GM23338 (cell line): Measurements from ENCODE around the gene ADAD2. TPM values are rescaled to one million over a fixed set of nuclear protein-coding genes. Genes with fewer than 3 reads are reported as not detected.

Source experiments
- ATAC-seq: fragments of 200-7000 bp; cut with Tn5 transposase; 3 replicates; pipeline ENCODE4 v1.9.1; 2020
- DNase-seq: peaks from one replicate; pipeline ENCODE4 v3.0.0-alpha.2; 2015; ENCODE audit warnings: low spot score
- H2AFZ ChIP-seq: fragments of 200-600 bp; sonication (generic); 2 replicates; pipeline ENCODE4 v1.8.0; 2016; ENCODE audit warnings: antibody characterized with exemption, mild to moderate bottlenecking, moderate library complexity
- H3F3A ChIP-seq: fragments of 200-600 bp; sonication (generic); replicated peaks from 2 replicates; pipeline ENCODE4 v1.8.0; 2017; ENCODE audit warnings: antibody characterized with exemption, mixed run types, low read depth
- H3K27ac ChIP-seq: fragments of 200-600 bp; sonication (generic); 2 replicates; pipeline ENCODE4 v1.6.1; 2016; ENCODE audit warnings: low read depth
- H3K27me3 ChIP-seq: fragments of 200-600 bp; sonication (generic); 2 replicates; pipeline ENCODE4 v1.8.0; 2016; ENCODE audit warnings: mild to moderate bottlenecking, mixed run types, moderate library complexity; ENCODE audit not compliant: insufficient read depth
- H3K36me3 ChIP-seq: fragments of 200-600 bp; sonication (generic); 2 replicates; pipeline ENCODE4 v1.8.0; 2016; ENCODE audit warnings: mild to moderate bottlenecking; ENCODE audit not compliant: insufficient read depth
- H3K4me1 ChIP-seq: fragments of 200-600 bp; sonication (generic); 2 replicates; pipeline ENCODE4 v1.8.0; 2016; ENCODE audit warnings: mild to moderate bottlenecking, moderate library complexity; ENCODE audit not compliant: insufficient read depth
- H3K4me2 ChIP-seq: fragments of 200-600 bp; sonication (generic); 2 replicates; pipeline ENCODE4 v1.7.1; 2017; ENCODE audit warnings: mixed run types
- H3K4me3 ChIP-seq: fragments of 200-600 bp; sonication (generic); 2 replicates; pipeline ENCODE4 v1.6.1; 2016; ENCODE audit warnings: mixed run types
- H3K79me2 ChIP-seq: fragments of 200-600 bp; sonication (generic); replicated peaks from 2 replicates; pipeline ENCODE4 v1.8.0; 2017; ENCODE audit warnings: mild to moderate bottlenecking; ENCODE audit not compliant: insufficient read depth
- H3K9me2 ChIP-seq: fragments of 200-600 bp; sonication (generic); 2 replicates; pipeline ENCODE4 v1.8.0; 2017; ENCODE audit not compliant: insufficient read depth
- H4K20me1 ChIP-seq: fragments of 200-600 bp; sonication (generic); replicated peaks from 2 replicates; pipeline ENCODE4 v1.8.0; 2017; ENCODE audit warnings: mild to moderate bottlenecking; ENCODE audit not compliant: insufficient read depth
- H3K27ac Mint-ChIP-seq: 2 replicates; pipeline ENCODE4 v1.8.0; 2020; ENCODE audit warnings: inconsistent platforms, mild to moderate bottlenecking, moderate library complexity, mixed read lengths
- H3K27me3 Mint-ChIP-seq: 3 replicates; pipeline ENCODE4 v1.8.0; 2022; ENCODE audit warnings: low read depth, mild to moderate bottlenecking, moderate library complexity, mixed read lengths, inconsistent platforms; ENCODE audit not compliant: insufficient read depth, poor library complexity
- H3K36me3 Mint-ChIP-seq: 3 replicates; pipeline ENCODE4 v1.8.0; 2021; ENCODE audit warnings: low read depth, mild to moderate bottlenecking, inconsistent platforms, moderate library complexity, mixed read lengths
- H3K4me1 Mint-ChIP-seq: 3 replicates; pipeline ENCODE4 v1.8.0; 2020; ENCODE audit warnings: mild to moderate bottlenecking, inconsistent platforms, mixed read lengths
- H3K4me3 Mint-ChIP-seq: 3 replicates; pipeline ENCODE4 v1.8.0; 2021; ENCODE audit warnings: moderate library complexity, mild to moderate bottlenecking, inconsistent platforms, mixed read lengths
- H3K9me3 Mint-ChIP-seq: 3 replicates; pipeline ENCODE4 v1.8.0; 2020; ENCODE audit warnings: moderate library complexity, mild to moderate bottlenecking, inconsistent platforms, mixed read lengths
- CREB1 ChIP-seq: fragments of 250-450 bp; sonication (Bioruptor Pico); IDR thresholded peaks from 2 replicates; pipeline ENCODE4 v1.5.0; 2020; ENCODE audit warnings: low read depth, mild to moderate bottlenecking, moderate library complexity
- EZH2 ChIP-seq: fragments of 200-600 bp; sonication (generic); IDR thresholded peaks from one replicate; pipeline ENCODE4 v1.8.0; 2017; ENCODE audit warnings: antibody characterized with exemption, mild to moderate bottlenecking, low read depth; ENCODE audit not compliant: unreplicated experiment
- EZH2phosphoT487 ChIP-seq: fragments of 200-600 bp; sonication (generic); IDR thresholded peaks from one replicate; pipeline ENCODE4 v1.8.1; 2018; ENCODE audit warnings: antibody characterized with exemption; ENCODE audit not compliant: unreplicated experiment
- JUNB ChIP-seq: IDR thresholded peaks from one replicate; pipeline ENCODE4 v1.6.1; 2016; ENCODE audit warnings: antibody characterized with exemption; ENCODE audit not compliant: unreplicated experiment
- POLR2AphosphoS5 ChIP-seq: IDR thresholded peaks from 2 replicates; pipeline ENCODE4 v1.6.1; 2016; ENCODE audit warnings: antibody characterized with exemption, low read depth
- STAT1 ChIP-seq: IDR thresholded peaks from one replicate; pipeline ENCODE4 v1.6.1; 2016; ENCODE audit warnings: antibody characterized with exemption; ENCODE audit not compliant: unreplicated experiment
- ZNF114 ChIP-seq: fragments of 250-450 bp; sonication (Bioruptor Pico); IDR thresholded peaks from 2 replicates; pipeline ENCODE4 v1.5.0; 2020; ENCODE audit warnings: mild to moderate bottlenecking, moderate library complexity
- polyA plus RNA-seq: library from polyadenylated mRNA; unstranded; fragments of >200 nt; fragmentation: Nextera tagmentation; extraction: Ambion mirVana; gene quantifications from 2 replicates; pipeline ENCODE4 v1.2.1, GENCODE V29; 2016
- total RNA-seq: library from RNA; depleted of rRNA; stranded (reverse); fragments of >200 nt; shearing (Covaris generic); gene quantifications from 2 replicates; pipeline ENCODE4 v1.2.3, GENCODE V29; 2014
- TF ChIP-seq, protein P1 (sequence below): IDR thresholded peaks from one replicate; pipeline ENCODE4 v1.6.1; 2018; ENCODE audit warnings: antibody characterized with exemption; ENCODE audit not compliant: unreplicated experiment
- TF ChIP-seq, protein P2 (sequence below): fragments of 250-450 bp; sonication (Bioruptor Pico); IDR thresholded peaks from 2 replicates; pipeline ENCODE4 v1.5.0; 2020; ENCODE audit warnings: mild to moderate bottlenecking, moderate library complexity
- TF ChIP-seq, protein P3 (sequence below): IDR thresholded peaks from 2 replicates; pipeline ENCODE4 v1.6.1; 2016; ENCODE audit warnings: antibody characterized with exemption

ADAD2 gene
- total and polyA plus RNA-seq, 2 experiments from 2014 or later: 1.6 to 4.5 TPM

DNA sequence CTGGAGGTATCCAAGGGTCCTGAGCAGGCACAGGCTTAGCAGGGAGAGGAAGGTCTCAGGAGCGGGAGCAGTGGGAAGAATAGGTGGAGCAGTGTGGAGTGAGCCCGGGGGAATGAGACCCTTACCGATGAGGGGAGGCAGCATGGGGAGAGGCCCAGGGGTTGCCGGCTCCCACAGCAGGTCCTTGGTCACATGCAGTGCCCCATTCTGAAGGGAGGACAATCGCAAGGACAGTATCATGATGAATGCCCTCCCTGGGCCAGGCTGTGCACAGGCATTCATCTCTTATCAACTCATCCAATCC is 7.4 kb upstream of the ADAD2 start:
- no peak overlapping the region for H3K27ac Mint-ChIP-seq
- no peak overlapping the region for H3K4me3 Mint-ChIP-seq
- peaks cover 31% of the 10 kb centered on the region for H3K79me2 ChIP-seq
- H3K27me3 Mint-ChIP-seq: peaks cover 6% of the 10 kb centered on the region
- no peaks in the 10 kb centered on the region for H3K9me2 ChIP-seq
- H3K27ac ChIP-seq: no peak overlapping the region
- H3K4me1 Mint-ChIP-seq: peaks cover 7% of the 10 kb centered on the region; the same call in 2 of the 3 replicates
- H3K4me3 ChIP-seq: no peak overlapping the region
- no peaks in the 10 kb centered on the region; the same call in 1 of the 2 replicates for H3K36me3 ChIP-seq
- no peaks in the 10 kb centered on the region for H3K9me3 Mint-ChIP-seq
- peaks cover 38% of the 10 kb centered on the region for H3K36me3 Mint-ChIP-seq
- no peak overlapping the region for H3K4me2 ChIP-seq
- ATAC-seq (no peak), DNase-seq (no peak)
- no peaks in the 10 kb centered on the region for H3F3A ChIP-seq
- TF ChIP-seq, protein P1, sequence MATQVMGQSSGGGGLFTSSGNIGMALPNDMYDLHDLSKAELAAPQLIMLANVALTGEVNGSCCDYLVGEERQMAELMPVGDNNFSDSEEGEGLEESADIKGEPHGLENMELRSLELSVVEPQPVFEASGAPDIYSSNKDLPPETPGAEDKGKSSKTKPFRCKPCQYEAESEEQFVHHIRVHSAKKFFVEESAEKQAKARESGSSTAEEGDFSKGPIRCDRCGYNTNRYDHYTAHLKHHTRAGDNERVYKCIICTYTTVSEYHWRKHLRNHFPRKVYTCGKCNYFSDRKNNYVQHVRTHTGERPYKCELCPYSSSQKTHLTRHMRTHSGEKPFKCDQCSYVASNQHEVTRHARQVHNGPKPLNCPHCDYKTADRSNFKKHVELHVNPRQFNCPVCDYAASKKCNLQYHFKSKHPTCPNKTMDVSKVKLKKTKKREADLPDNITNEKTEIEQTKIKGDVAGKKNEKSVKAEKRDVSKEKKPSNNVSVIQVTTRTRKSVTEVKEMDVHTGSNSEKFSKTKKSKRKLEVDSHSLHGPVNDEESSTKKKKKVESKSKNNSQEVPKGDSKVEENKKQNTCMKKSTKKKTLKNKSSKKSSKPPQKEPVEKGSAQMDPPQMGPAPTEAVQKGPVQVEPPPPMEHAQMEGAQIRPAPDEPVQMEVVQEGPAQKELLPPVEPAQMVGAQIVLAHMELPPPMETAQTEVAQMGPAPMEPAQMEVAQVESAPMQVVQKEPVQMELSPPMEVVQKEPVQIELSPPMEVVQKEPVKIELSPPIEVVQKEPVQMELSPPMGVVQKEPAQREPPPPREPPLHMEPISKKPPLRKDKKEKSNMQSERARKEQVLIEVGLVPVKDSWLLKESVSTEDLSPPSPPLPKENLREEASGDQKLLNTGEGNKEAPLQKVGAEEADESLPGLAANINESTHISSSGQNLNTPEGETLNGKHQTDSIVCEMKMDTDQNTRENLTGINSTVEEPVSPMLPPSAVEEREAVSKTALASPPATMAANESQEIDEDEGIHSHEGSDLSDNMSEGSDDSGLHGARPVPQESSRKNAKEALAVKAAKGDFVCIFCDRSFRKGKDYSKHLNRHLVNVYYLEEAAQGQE: no peak
- no peak for TF ChIP-seq JUNB
- TF ChIP-seq CREB1 (CRISPR knock-in tag): no peak
- TF ChIP-seq, protein P2, sequence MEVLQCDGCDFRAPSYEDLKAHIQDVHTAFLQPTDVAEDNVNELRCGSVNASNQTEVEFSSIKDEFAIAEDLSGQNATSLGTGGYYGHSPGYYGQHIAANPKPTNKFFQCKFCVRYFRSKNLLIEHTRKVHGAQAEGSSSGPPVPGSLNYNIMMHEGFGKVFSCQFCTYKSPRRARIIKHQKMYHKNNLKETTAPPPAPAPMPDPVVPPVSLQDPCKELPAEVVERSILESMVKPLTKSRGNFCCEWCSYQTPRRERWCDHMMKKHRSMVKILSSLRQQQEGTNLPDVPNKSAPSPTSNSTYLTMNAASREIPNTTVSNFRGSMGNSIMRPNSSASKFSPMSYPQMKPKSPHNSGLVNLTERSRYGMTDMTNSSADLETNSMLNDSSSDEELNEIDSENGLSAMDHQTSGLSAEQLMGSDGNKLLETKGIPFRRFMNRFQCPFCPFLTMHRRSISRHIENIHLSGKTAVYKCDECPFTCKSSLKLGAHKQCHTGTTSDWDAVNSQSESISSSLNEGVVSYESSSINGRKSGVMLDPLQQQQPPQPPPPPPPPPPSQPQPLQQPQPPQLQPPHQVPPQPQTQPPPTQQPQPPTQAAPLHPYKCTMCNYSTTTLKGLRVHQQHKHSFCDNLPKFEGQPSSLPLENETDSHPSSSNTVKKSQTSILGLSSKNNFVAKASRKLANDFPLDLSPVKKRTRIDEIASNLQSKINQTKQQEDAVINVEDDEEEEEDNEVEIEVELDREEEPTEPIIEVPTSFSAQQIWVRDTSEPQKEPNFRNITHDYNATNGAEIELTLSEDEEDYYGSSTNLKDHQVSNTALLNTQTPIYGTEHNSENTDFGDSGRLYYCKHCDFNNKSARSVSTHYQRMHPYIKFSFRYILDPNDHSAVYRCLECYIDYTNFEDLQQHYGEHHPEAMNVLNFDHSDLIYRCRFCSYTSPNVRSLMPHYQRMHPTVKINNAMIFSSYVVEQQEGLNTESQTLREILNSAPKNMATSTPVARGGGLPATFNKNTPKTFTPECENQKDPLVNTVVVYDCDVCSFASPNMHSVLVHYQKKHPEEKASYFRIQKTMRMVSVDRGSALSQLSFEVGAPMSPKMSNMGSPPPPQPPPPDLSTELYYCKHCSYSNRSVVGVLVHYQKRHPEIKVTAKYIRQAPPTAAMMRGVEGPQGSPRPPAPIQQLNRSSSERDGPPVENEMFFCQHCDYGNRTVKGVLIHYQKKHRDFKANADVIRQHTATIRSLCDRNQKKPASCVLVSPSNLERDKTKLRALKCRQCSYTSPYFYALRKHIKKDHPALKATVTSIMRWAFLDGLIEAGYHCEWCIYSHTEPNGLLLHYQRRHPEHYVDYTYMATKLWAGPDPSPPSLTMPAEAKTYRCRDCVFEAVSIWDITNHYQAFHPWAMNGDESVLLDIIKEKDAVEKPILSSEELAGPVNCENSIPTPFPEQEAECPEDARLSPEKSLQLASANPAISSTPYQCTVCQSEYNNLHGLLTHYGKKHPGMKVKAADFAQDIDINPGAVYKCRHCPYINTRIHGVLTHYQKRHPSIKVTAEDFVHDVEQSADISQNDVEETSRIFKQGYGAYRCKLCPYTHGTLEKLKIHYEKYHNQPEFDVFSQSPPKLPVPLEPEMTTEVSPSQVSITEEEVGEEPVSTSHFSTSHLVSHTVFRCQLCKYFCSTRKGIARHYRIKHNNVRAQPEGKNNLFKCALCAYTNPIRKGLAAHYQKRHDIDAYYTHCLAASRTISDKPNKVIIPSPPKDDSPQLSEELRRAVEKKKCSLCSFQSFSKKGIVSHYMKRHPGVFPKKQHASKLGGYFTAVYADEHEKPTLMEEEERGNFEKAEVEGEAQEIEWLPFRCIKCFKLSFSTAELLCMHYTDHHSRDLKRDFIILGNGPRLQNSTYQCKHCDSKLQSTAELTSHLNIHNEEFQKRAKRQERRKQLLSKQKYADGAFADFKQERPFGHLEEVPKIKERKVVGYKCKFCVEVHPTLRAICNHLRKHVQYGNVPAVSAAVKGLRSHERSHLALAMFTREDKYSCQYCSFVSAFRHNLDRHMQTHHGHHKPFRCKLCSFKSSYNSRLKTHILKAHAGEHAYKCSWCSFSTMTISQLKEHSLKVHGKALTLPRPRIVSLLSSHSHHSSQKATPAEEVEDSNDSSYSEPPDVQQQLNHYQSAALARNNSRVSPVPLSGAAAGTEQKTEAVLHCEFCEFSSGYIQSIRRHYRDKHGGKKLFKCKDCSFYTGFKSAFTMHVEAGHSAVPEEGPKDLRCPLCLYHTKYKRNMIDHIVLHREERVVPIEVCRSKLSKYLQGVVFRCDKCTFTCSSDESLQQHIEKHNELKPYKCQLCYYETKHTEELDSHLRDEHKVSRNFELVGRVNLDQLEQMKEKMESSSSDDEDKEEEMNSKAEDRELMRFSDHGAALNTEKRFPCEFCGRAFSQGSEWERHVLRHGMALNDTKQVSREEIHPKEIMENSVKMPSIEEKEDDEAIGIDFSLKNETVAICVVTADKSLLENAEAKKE (CRISPR knock-in tag): no peak
- no peak for TF ChIP-seq POLR2AphosphoS5
- TF ChIP-seq EZH2phosphoT487: no peak
- no peak for TF ChIP-seq STAT1
- TF ChIP-seq ZNF114: no peak
- TF ChIP-seq EZH2: no peak
- TF ChIP-seq, protein P3, sequence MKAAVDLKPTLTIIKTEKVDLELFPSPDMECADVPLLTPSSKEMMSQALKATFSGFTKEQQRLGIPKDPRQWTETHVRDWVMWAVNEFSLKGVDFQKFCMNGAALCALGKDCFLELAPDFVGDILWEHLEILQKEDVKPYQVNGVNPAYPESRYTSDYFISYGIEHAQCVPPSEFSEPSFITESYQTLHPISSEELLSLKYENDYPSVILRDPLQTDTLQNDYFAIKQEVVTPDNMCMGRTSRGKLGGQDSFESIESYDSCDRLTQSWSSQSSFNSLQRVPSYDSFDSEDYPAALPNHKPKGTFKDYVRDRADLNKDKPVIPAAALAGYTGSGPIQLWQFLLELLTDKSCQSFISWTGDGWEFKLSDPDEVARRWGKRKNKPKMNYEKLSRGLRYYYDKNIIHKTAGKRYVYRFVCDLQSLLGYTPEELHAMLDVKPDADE: no peak
- H3K4me1 ChIP-seq: 0 out of 2 replicates have a peak, but pooled peaks cover 6% of the 10 kb centered on the region
- H4K20me1 ChIP-seq: 0 out of 2 replicates have a peak, but pooled peaks cover 4% of the 10 kb centered on the region
- H3K27me3 ChIP-seq: no peaks in the 10 kb centered on the region
- no peak overlapping the region for H2AFZ ChIP-seq
